GM19455 (cell line): ENCODE results near the gene STXBP4.

Experiments used
- ATAC-seq: cut with Tn5 transposase; IDR thresholded peaks from one replicate; pipeline ENCODE4 v1.9.1; 2021; ENCODE audit not compliant: unreplicated experiment

STXBP4 gene

DNA sequence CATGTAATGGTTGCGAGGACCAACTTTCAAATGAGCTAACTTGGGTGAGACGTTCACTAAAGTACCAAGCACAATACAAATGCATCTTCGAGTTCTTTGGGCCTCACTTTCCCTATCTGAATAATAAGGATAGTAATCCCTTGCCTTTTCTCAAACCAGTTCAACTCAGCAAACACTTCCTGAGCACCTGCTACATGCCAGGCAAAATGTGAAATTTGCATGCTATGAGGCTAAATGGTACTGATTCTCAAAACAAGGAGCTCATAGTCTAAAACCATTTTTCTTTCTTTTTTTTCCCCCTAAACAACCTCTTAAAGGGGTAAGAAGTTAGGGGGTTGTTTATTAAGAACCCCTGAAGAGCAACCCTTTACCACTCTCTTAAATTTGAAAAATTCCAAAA, 194.8 kb downstream of the STXBP4 start:
- ATAC-seq, result no peak

- no peak for ATAC-seq
Measured at GRCh38 chr17:55166506-55166905, 197.9 kb downstream of the STXBP4 start.

GRCh38 chr17:55167024-55167725, 198.6 kb downstream of the STXBP4 start:
- ATAC-seq, result no peak

DNA sequence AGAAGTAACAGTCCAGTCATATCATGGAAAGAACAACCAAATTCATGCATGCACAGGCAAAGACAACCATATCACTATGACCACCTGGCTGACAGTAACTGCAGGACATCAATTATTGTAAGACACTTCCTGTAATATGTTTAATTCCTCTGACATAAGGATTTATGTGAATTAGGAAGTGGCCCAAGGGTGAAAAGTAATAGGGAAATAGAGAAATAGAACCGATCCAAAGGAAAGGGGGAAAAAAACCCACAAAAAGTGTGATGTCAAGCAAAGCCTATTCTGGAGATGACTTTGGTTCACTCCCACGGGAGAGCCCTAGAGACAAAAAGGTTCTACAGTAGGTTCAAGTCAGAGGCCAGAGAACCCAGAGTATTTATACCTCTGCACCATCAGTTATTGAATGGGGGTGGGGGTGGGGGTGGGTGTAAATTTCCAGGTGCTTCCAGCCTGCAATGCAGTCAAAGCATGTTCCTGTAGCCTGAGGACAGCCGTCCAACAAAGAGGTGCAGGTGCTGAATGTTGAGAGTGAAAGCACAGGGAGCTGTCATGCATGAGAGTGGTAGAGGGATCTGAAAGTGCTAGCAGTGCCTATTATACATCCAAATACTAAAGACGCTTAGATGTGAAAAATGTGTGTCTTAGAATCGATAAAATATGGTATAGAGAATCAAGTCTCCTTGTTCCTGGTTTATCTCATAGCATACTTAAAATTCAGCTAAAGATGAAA, 200.6 kb downstream of the STXBP4 start:
- ATAC-seq, result peak; percentile 89

DNA sequence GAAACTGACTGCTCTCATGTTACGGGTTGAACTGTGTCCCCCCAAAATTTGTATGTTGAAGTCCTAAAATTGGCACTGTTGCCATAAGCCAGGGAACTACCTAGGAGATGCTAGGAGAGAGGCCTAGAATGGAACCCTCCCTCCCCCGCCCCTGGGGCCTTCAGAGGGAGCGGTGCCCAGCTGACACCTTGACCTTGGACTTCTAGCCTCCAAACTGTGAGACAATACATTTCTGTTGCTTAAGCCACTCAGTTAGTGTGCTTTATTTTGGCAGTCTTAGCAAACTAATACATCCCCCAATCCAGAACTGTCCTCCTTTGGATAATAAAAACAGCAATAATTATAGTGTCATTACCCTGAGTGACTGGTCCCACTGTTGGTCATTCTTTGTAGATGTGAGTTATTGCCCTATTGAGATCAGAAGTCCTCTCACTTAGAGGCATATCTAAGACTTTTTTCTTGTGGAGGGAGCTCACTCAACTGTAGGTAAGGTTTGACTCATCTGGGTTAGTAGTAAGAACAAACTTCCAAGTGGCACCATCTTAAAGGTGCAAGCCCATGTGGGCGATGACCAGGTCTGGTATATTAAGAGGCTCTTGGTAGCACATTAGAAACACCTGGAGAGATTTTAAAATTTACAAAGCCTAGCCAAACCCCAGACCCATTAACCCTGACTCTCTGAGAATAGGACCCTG, 203.2 kb downstream of the STXBP4 start:
- no peak for ATAC-seq

GRCh38 chr17:55172612-55173011, 204.0 kb downstream of the STXBP4 start:
- ATAC-seq, result no peak

GRCh38 chr17:55174133-55174532, 205.6 kb downstream of the STXBP4 start:
- ATAC-seq, result no peak

- no peak for ATAC-seq
Measured at GRCh38 chr17:55175788-55176427, 207.3 kb downstream of the STXBP4 start.

GRCh38 chr17:55177159-55177854, 208.7 kb downstream of the STXBP4 start:
- ATAC-seq, result no peak

GRCh38 chr17:55177855-55178217, 209.3 kb downstream of the STXBP4 start:
- no peak for ATAC-seq

- ATAC-seq, result no peak
Measured at GRCh38 chr17:55186937-55187770, 218.6 kb downstream of the STXBP4 start.

- no peak for ATAC-seq
Measured at GRCh38 chr17:55190748-55191147, 222.2 kb downstream of the STXBP4 start.

GRCh38 chr17:55198690-55199370, 230.3 kb downstream of the STXBP4 start:
- ATAC-seq, result no peak

DNA sequence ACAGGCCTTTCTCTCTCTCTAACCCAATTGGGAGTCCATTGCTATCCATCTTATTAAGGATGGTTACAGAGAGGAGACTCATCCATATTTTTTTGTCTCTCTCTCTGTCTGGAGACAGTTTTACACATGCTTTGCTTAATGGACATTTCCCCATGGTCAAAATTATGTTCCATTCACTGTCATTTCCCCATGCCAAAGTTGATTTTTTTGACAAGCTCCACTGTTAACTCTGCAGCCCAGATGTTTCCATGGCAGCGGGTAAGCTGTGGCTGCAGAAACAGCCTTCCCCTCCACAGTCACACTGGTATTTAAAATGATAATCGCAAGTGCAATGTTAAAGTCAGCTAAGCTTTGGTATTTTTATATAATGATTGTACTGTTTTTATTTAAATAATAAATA, 232.3 kb downstream of the STXBP4 start:
- ATAC-seq, result no peak

GRCh38 chr17:55201308-55201932, 232.9 kb downstream of the STXBP4 start:
- no peak for ATAC-seq

- ATAC-seq, result no peak
Measured at GRCh38 chr17:55202896-55203295, 234.3 kb downstream of the STXBP4 start.

- ATAC-seq, result no peak
Measured at GRCh38 chr17:55208078-55208812, 239.7 kb downstream of the STXBP4 start.

DNA sequence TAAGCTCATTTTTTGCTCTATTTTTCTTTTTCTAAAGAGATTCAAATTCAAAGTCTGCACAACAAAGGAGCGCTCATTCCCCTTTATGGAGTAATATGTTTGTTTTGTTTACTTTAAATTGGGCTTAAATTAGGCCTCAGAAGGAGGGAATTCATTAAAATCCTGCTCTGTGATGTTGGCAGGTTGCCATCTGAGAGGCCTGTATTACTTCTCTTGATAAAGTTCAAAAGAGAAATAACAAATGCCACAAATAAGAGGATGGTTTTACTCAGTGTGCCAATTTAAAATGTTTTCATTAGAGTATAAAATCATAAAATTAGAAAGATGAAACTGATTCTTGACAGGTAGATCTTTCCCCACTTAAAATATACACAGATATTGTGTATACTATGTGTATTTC, 241.7 kb downstream of the STXBP4 start:
- no peak for ATAC-seq
